ENCODE measurements around the gene SLC36A4. TPM values are rescaled to one million over a fixed set of nuclear protein-coding genes. Genes with fewer than 3 reads are reported as not detected.

SLC36A4 gene
- total and polyA plus RNA-seq, 9 of the 15 experiments (the other 6 are each of a cell fraction or from before 2014, with no cell fraction given) = 1.4 to 8.0 (median 5.4) TPM

- TF ChIP-seq REST (IDR thresholded peaks at IDR 0.05; ENCODE audit: borderline replicate concordance) = peak; percentile 26; the same call in 1 of the 2 replicates
- TF ChIP-seq REST (CRISPR knock-in tag; IDR thresholded peaks at IDR 0.05; ENCODE audit: low read depth) = no peak
- peak; percentile 18 to 50 (median 18); a peak in 2 of 6 replicates for TF ChIP-seq CTCF (IDR thresholded peaks at IDR 0.05 in 2 of 3, conservative IDR thresholded peaks at IDR 0.05 in 1 of 3; ENCODE audit: insufficient read depth in 2 of 3, low read depth in 1 of 3, low read length in 3 of 3)
- no peak for TF ChIP-seq ZSCAN32 (CRISPR knock-in tag; IDR thresholded peaks at IDR 0.05)
These were observed 66.1 kb downstream of the SLC36A4 start (continued) for GRCh38 chr11:93131709-93132108.
